GM18526 (cell line): ENCODE data around the gene FNDC8.

ENCODE experiments used
- POLR2A ChIP-seq: IDR thresholded peaks from 3 replicates; pipeline ENCODE4 v1.6.1; 2011; ENCODE audit not compliant: insufficient read length; ENCODE audit errors: extremely low read depth

The FNDC8 gene

GRCh38 chr17:35087731-35088355 lies 33.6 kb upstream of the FNDC8 start:
- TF ChIP-seq POLR2A = no peak

GRCh38 chr17:35088356-35088880 lies 33.0 kb upstream of the FNDC8 start:
- TF ChIP-seq POLR2A = no peak

GRCh38 chr17:35088881-35089585 lies 32.4 kb upstream of the FNDC8 start:
- TF ChIP-seq POLR2A = peak; percentile 39

- TF ChIP-seq POLR2A = no peak
Measured at GRCh38 chr17:35089586-35090296, 31.7 kb upstream of the FNDC8 start.

GRCh38 chr17:35094902-35095301 lies 26.5 kb upstream of the FNDC8 start:
- TF ChIP-seq POLR2A = no peak

- TF ChIP-seq POLR2A = no peak
Measured at GRCh38 chr17:35095741-35096140, 25.7 kb upstream of the FNDC8 start.

- no peak for TF ChIP-seq POLR2A
Measured at GRCh38 chr17:35097776-35098175, 23.6 kb upstream of the FNDC8 start.

- TF ChIP-seq POLR2A = no peak
Measured at GRCh38 chr17:35099908-35100307, 21.5 kb upstream of the FNDC8 start.

- TF ChIP-seq POLR2A = no peak
Measured at GRCh38 chr17:35101036-35101435, 20.4 kb upstream of the FNDC8 start.

GRCh38 chr17:35101725-35102124 lies 19.7 kb upstream of the FNDC8 start:
- no peak for TF ChIP-seq POLR2A

GRCh38 chr17:35103271-35103670 lies 18.1 kb upstream of the FNDC8 start:
- no peak for TF ChIP-seq POLR2A

GRCh38 chr17:35104844-35105450 lies 16.5 kb upstream of the FNDC8 start:
- no peak for TF ChIP-seq POLR2A

GRCh38 chr17:35116845-35117244 lies 4.6 kb upstream of the FNDC8 start:
- no peak for TF ChIP-seq POLR2A

- no peak for TF ChIP-seq POLR2A
Measured at GRCh38 chr17:35117984-35118383, 3.4 kb upstream of the FNDC8 start.

GRCh38 chr17:35119370-35120165 lies 1.8 kb upstream of the FNDC8 start, which contains the start of gene RAD51D:
Gene RAD51D, minus strand, starts transcription at chr17:35119860. Its CDS starts 247 bp downstream, at chr17:35119613.
- peak; percentile 53 for TF ChIP-seq POLR2A
